Naive thymus-derived CD4-positive, alpha-beta T cell (primary cell): Measurements from ENCODE around the gene C17orf75. TPM values are rescaled to one million over a fixed set of nuclear protein-coding genes. Genes with fewer than 3 reads are reported as not detected.
"Not testable (repeated sequence)": the region's sequence is repeated elsewhere in the genome, so short reads cannot be mapped to it uniquely, and the experiment has no call there.

Experiments used
- ATAC-seq: fragments of 150-1000 bp; cut with Tn5 transposase; 2 replicates; pipeline ENCODE4 v1.10.0; 2021; ENCODE audit warnings: mild to moderate bottlenecking, moderate library complexity
- CTCF ChIA-PET: fragments of 350-600 bp; sonication (Branson Sonifier 250); formaldehyde crosslinking; loops from one replicate; lab custom pipeline; 2021; ENCODE audit warnings: antibody characterized with exemption; lab: Charles Lee
- POLR2A ChIA-PET: fragments of 350-600 bp; sonication (Branson Sonifier 250); formaldehyde crosslinking; loops from one replicate; lab custom pipeline; 2021; ENCODE audit warnings: antibody characterized with exemption, inconsistent platforms; lab: Charles Lee
- DNase-seq, 9 donors: peaks; one replicate each; pipeline versions ENCODE4 v3.0.0 to v3.0.0-alpha.2; 2020 to 2022; ENCODE audit warnings: mixed read lengths in 1 of 9
- H3K27ac ChIP-seq: one replicate; pipeline ENCODE4 v1.7.0; 2013; ENCODE audit warnings: mild to moderate bottlenecking, low read depth, low read length, moderate library complexity
- H3K27me3 ChIP-seq, 2 donors: one replicate each; pipeline ENCODE4 v1.7.0; 2013; ENCODE audit warnings: low read length in 2 of 2, mild to moderate bottlenecking in 2 of 2, moderate library complexity in 2 of 2; ENCODE audit not compliant: control insufficient read depth in 2 of 2, insufficient read depth in 2 of 2
- H3K36me3 ChIP-seq, 3 experiments: 1 replicate in 2 of 3; 2 replicates in 1 of 3; pipeline ENCODE4 v1.7.0; 2013; ENCODE audit warnings: low read length in 3 of 3, mild to moderate bottlenecking in 3 of 3, moderate library complexity in 1 of 3; ENCODE audit not compliant: insufficient read depth in 3 of 3, control insufficient read depth in 2 of 3
- H3K4me1 ChIP-seq, 2 donors: one replicate each; pipeline ENCODE4 v1.7.0; 2013; ENCODE audit warnings: low read length in 2 of 2, mild to moderate bottlenecking in 2 of 2, moderate library complexity in 1 of 2; ENCODE audit not compliant: control insufficient read depth in 2 of 2, insufficient read depth in 2 of 2
- H3K4me3 ChIP-seq: 2 replicates; pipeline ENCODE4 v1.7.0; 2013; ENCODE audit warnings: mild to moderate bottlenecking, low read length
- H3K9me3 ChIP-seq, 3 experiments: 1 replicate in 2 of 3; 2 replicates in 1 of 3; pipeline ENCODE4 v1.7.0; 2013; ENCODE audit warnings: low read length in 3 of 3; ENCODE audit not compliant: control insufficient read depth in 2 of 3
- H3K27ac Mint-ChIP-seq, 9 donors: one replicate each; pipeline ENCODE4 v1.8.0; 2020 to 2022; ENCODE audit warnings: mixed read lengths in 9 of 9, mild to moderate bottlenecking in 8 of 9, moderate library complexity in 5 of 9, inconsistent platforms in 2 of 9
- H3K27me3 Mint-ChIP-seq, 5 donors: one replicate each; pipeline ENCODE4 v1.8.0; 2021 to 2022; ENCODE audit warnings: mixed read lengths in 5 of 5, mild to moderate bottlenecking in 1 of 5
- H3K36me3 Mint-ChIP-seq, 5 donors: one replicate each; pipeline ENCODE4 v1.8.0; 2020 to 2022; ENCODE audit warnings: mixed read lengths in 5 of 5, mild to moderate bottlenecking in 3 of 5, inconsistent platforms in 1 of 5
- H3K4me1 Mint-ChIP-seq, 7 donors: one replicate each; pipeline ENCODE4 v1.8.0; 2020 to 2022; ENCODE audit warnings: mixed read lengths in 7 of 7, mild to moderate bottlenecking in 3 of 7, inconsistent platforms in 1 of 7
- H3K4me3 Mint-ChIP-seq, 10 donors: one replicate each; pipeline ENCODE4 v1.8.0; 2020 to 2022; ENCODE audit warnings: mild to moderate bottlenecking in 10 of 10, mixed read lengths in 10 of 10, moderate library complexity in 6 of 10, inconsistent platforms in 2 of 10
- H3K9me3 Mint-ChIP-seq, 11 donors: one replicate each; pipeline ENCODE4 v1.8.0; 2020 to 2022; ENCODE audit warnings: mixed read lengths in 11 of 11, mild to moderate bottlenecking in 4 of 11, inconsistent platforms in 1 of 11, moderate library complexity in 1 of 11
- intact Hi-C, 2 donors: fragments of 100-400 bp; cut with micrococcal nuclease; formaldehyde crosslinking; loops; one replicate each; pipeline ENCODE4 v1.15.1; 2023
- polyA plus RNA-seq, 2 donors: library from polyadenylated mRNA; unstranded; fragments of 300-500 nt; fragmentation: Illumina TruSeq; gene quantifications; one replicate each; pipeline ENCODE4 v1.2.3, GENCODE V29; 2021
- total RNA-seq, 6 experiments: library from RNA in 5 of 6; stranded (reverse) in 5 of 6; gene quantifications; 1 replicate in 5 of 6; 2 replicates in 1 of 6; pipeline ENCODE4 v1.2.3 and lab custom pipeline; 2021 to 2026

Gene C17orf75
- total and polyA plus RNA-seq, 7 experiments from 2014 or later: 9.6 to 22.0 (median 14.5) TPM

DNA sequence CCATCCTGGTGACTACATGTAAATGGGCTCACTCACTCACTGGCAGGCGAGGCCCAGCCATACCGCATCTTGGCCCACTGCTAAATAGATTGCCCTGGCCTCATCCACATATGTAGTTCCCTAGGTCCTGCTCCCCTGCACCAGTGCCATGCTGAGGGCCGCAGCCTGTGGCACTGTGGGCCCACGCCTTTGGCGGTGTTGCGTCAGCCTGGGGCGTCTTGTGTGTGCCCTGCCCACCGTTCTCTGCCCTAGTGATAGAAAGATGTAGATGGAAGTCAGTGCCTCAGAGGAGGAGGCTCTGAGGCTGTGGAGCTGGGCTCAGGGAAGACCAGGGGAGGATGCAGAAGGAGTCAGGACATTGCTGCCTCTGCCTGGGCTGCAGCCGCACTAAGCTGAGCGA, 18.9 kb downstream of the C17orf75 start:
- no peaks in the 10 kb centered on the region for H3K9me3 ChIP-seq
- POLR2A ChIA-PET: no interaction called here

DNA sequence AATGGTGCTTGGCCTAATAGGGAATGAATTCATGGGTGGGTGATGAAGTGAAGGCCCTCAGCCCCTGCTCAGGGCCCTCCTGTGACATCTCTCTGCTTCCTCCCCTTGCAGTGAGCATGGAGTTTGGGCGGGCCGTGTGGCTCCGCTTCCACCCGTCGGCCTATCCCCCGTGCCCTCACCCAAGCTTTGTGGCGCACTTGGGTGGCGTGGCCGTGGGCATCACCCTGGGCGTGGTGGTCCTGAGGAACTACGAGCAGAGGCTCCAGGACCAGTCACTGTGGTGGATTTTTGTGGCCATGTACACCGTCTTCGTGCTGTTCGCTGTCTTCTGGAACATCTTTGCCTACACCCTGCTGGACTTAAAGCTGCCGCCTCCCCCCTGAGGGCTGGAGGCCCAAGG, 21.1 kb downstream of the C17orf75 start:
- POLR2A ChIA-PET: no interaction called here
- Histone ChIP-seq H3K36me3 (no peaks in the 10 kb centered on the region), H3K27me3 (no peaks in the 10 kb centered on the region), H3K27ac (no peak overlapping the region), H3K4me1 (peaks cover 0 to 13% of the 10 kb centered on the region in 2 donors), H3K4me3 (no peak overlapping the region), H3K9me3 (no peaks in the 10 kb centered on the region)
- H3K4me3 Mint-ChIP-seq: no peak overlapping the region
- no peak overlapping the region for H3K27ac Mint-ChIP-seq
- H3K27me3 Mint-ChIP-seq: peaks cover under 1 to 15% (median 2%) of the 10 kb centered on the region in 5 donors
- H3K4me1 Mint-ChIP-seq: peaks cover 8 to 40% (median 12%) of the 10 kb centered on the region in 7 donors
- DNase-seq (no peak), ATAC-seq (no peak)
- intact Hi-C loops: no loop called here
- CTCF ChIA-PET: interaction anchor here (1.3 kb wide), 1 partner anchor 8 kb away, joined by 6 read pairs; no protein-coding TSS in a partner anchor
- no peaks in the 10 kb centered on the region for H3K36me3 Mint-ChIP-seq
- H3K9me3 Mint-ChIP-seq: no peaks in the 10 kb centered on the region

More for the DNA sequence above, 18.9 kb downstream of the C17orf75 start:
- Mint-ChIP-seq H3K4me3 (peak overlapping the region in 1 of 10 donors; percentile 16), H3K27ac (peak overlapping the region in 3 of 9 donors; percentile 47 to 84 (median 65)), H3K4me1 (peaks cover 8 to 49% (median 12%) of the 10 kb centered on the region in 7 donors), H3K9me3 (no peaks in the 10 kb centered on the region), H3K36me3 (no peaks in the 10 kb centered on the region), H3K27me3 (peaks cover 0 to 4% (median 0%) of the 10 kb centered on the region in 5 donors)
- CTCF ChIA-PET: interaction anchor here (1.5 kb wide), 1 partner anchor 10 kb away, joined by 3 read pairs; no protein-coding TSS in a partner anchor
- Histone ChIP-seq H3K27ac (no peak overlapping the region), H3K4me1 (peaks cover 0 to 13% of the 10 kb centered on the region in 2 donors), H3K4me3 (no peak overlapping the region), H3K36me3 (no peaks in the 10 kb centered on the region), H3K27me3 (no peaks in the 10 kb centered on the region)
- intact Hi-C loops: no loop called here
- no peak for DNase-seq
- no peak for ATAC-seq

DNA sequence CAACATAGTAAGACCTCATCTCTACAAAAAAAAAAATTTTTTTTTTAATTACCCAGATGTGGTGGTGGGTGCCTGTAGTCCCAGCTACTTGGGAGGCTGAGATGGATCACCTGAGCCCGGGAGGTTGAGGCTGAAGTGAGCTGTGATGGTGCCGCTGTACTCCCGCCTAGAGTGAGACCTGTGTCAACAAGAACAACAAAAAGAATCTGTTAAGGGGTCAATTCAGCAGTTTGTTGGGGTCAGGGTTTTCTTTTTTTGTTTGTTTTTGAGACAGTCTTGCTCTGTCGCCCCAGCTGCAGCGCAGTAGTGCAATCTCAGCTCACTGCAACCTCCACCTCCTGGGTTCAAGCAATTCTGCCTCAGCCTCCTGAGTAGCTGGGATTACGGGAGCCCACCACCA, 21.9 kb downstream of the C17orf75 start:
- H3K27ac ChIP-seq, H3K9me3 Mint-ChIP-seq, POLR2A ChIA-PET, H3K36me3 ChIP-seq, H3K4me3 ChIP-seq, H3K27me3 ChIP-seq, H3K36me3 Mint-ChIP-seq, H3K9me3 ChIP-seq, H3K27ac Mint-ChIP-seq, ATAC-seq, DNase-seq, intact Hi-C loops: not testable (repeated sequence)
- Mint-ChIP-seq H3K27me3 (peaks cover 3 to 22% (median 5%) of the 10 kb centered on the region in 5 donors), H3K4me3 (peak overlapping the region in 1 of 10 donors; percentile 85), H3K4me1 (peaks cover 8 to 40% (median 12%) of the 10 kb centered on the region in 7 donors)
- CTCF ChIA-PET: interaction anchor here (0.6 to 1.9 kb wide), 5 partner anchors 9 to 916 kb away, joined by 3 to 7 read pairs (median 3); partner anchors contain the start of gene PSMD11
- peaks cover 0 to 13% of the 10 kb centered on the region in 2 donors for H3K4me1 ChIP-seq

DNA sequence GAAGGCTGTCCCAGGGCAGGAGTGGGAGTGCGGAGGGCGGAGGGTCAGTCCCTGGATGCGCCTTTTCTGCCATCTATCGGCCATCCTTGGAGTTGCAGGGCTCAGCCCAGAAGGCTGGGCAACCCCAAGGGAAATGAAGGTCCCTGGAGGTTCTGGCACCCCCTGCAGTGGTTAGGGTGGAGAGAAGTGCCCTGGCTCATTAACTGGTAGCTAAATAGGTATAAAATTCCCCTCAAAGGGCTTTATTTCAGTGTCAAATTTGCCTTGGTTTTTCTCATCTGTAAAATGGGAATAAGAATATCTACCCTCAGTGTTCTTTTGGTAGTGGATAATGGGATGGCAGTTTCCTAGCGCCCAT, 22.4 kb downstream of the C17orf75 start:
- H3K9me3 Mint-ChIP-seq: no peaks in the 10 kb centered on the region
- ChIA-PET CTCF (interaction anchor here (0.6 to 1.9 kb wide), 5 partner anchors 10 to 125 kb away, joined by 3 to 7 read pairs (median 4); partner anchors contain the start of gene PSMD11), POLR2A (interaction anchor here (1.5 kb wide), 1 partner anchor 12 kb away, joined by 6 read pairs; no protein-coding TSS in a partner anchor)
- Histone ChIP-seq H3K27me3 (no peaks in the 10 kb centered on the region), H3K9me3 (no peaks in the 10 kb centered on the region), H3K4me1 (peaks cover 0 to 13% of the 10 kb centered on the region in 2 donors), H3K27ac (no peak overlapping the region), H3K4me3 (no peak overlapping the region), H3K36me3 (no peaks in the 10 kb centered on the region)
- H3K36me3 Mint-ChIP-seq: no peaks in the 10 kb centered on the region
- H3K4me1 Mint-ChIP-seq: peaks cover 8 to 37% (median 11%) of the 10 kb centered on the region in 7 donors
- intact Hi-C loops: loop anchor here (1.0 to 5.0 kb wide), 4 partner anchors 52 to 117 kb away; partner anchors contain the start of gene RHBDL3 (in 1 of the 2)
- ATAC-seq (peak; percentile 89), DNase-seq (peak; percentile 47 to 85 (median 60))
- peak overlapping the region; percentile 67 to 87 (median 74) for H3K4me3 Mint-ChIP-seq
- H3K27ac Mint-ChIP-seq: peak overlapping the region in 1 of 9 donors; percentile 66
- H3K27me3 Mint-ChIP-seq: peaks cover 3 to 26% (median 5%) of the 10 kb centered on the region in 5 donors

DNA sequence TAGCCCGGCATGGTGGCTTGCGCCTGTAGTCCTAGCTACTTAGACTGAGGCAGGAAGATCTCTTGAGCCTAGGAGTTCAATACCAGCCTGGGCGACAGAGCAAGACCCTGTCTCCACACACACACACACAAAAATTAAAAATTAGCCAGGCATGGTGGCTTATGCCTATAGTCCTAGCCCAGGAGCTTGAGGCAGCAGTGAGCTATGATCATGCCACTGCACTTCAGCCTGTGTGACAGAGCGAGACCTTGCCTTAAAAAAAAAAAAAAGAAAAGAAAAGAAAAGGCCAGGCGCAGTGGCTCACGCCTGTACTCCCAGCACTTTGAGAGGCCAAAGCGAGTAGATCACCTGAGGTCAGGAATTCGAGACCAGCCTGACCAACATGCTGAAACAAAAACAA, 23.9 kb downstream of the C17orf75 start:
- H3K36me3 Mint-ChIP-seq: no peaks in the 10 kb centered on the region
- peaks cover 3 to 34% (median 5%) of the 10 kb centered on the region in 5 donors for H3K27me3 Mint-ChIP-seq
- intact Hi-C loops: loop anchor here in 1 of 2 donors (5.0 kb wide), 2 partner anchors 51 to 116 kb away; partner anchors contain the start of gene RHBDL3
- Histone ChIP-seq H3K4me1 (no peaks in the 10 kb centered on the region), H3K4me3 (no peak overlapping the region), H3K27ac (no peak overlapping the region), H3K27me3 (no peaks in the 10 kb centered on the region), H3K36me3 (no peaks in the 10 kb centered on the region), H3K9me3 (no peaks in the 10 kb centered on the region)
- ATAC-seq (no peak), DNase-seq (no peak)
- ChIA-PET CTCF (interaction anchor here (0.6 to 1.9 kb wide), 2 partner anchors 54 to 67 kb away, joined by 3 to 7 read pairs; no protein-coding TSS in a partner anchor), POLR2A (interaction anchor here (0.7 to 1.5 kb wide), 3 partner anchors 13 to 76 kb away, joined by 3 to 6 read pairs (median 3); no protein-coding TSS in a partner anchor)
- H3K4me1 Mint-ChIP-seq: peaks cover 0 to 22% (median 2%) of the 10 kb centered on the region in 7 donors
- H3K4me3 Mint-ChIP-seq: peak overlapping the region in 4 of 10 donors; percentile 44 to 68 (median 56)
- no peak overlapping the region for H3K27ac Mint-ChIP-seq
- no peaks in the 10 kb centered on the region for H3K9me3 Mint-ChIP-seq

DNA sequence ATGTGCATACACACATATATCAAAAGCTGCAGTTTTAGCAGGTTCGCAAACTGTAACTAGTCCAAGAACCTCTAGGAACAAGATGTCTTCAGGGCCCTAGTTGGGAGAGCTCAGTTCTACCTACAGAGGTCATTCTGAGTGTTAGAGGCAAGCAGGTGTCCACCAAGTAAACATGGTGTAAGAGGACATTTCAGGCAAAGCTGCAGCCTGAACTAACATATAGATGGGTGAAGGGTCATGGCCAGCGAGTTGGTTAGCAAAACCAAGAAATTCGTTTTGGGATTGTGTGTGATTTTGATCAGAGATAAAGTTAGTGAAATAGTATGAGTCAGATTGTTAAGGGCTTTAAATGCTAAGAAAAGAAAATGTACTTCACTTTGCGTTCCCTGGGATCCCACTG, 24.6 kb downstream of the C17orf75 start:
- Mint-ChIP-seq H3K4me1 (peaks cover 0 to 18% (median 0%) of the 10 kb centered on the region in 7 donors), H3K4me3 (no peak overlapping the region), H3K27ac (no peak overlapping the region), H3K27me3 (peaks cover 3 to 34% (median 5%) of the 10 kb centered on the region in 5 donors), H3K9me3 (no peaks in the 10 kb centered on the region), H3K36me3 (no peaks in the 10 kb centered on the region)
- ChIA-PET CTCF (no interaction called here), POLR2A (interaction anchor here (0.6 to 0.7 kb wide), 2 partner anchors 18 to 40 kb away, joined by 3 read pairs; no protein-coding TSS in a partner anchor)
- Histone ChIP-seq H3K27me3 (no peaks in the 10 kb centered on the region), H3K9me3 (no peaks in the 10 kb centered on the region), H3K36me3 (no peaks in the 10 kb centered on the region), H3K4me1 (no peaks in the 10 kb centered on the region), H3K27ac (no peak overlapping the region), H3K4me3 (no peak overlapping the region)
- intact Hi-C loops: loop anchor here in 1 of 2 donors (5.0 kb wide), 2 partner anchors 50 to 115 kb away; partner anchors contain the start of gene RHBDL3
- DNase-seq (no peak), ATAC-seq (no peak)
